Measurements from ENCODE around the gene LAMA2. TPM values are rescaled to one million over a fixed set of nuclear protein-coding genes. Genes with fewer than 3 reads are reported as not detected.

Gene LAMA2
- total RNA-seq, 1 donor from 2014 or later: 54.0 TPM

- H3K36me3 Mint-ChIP-seq: no peaks in the 10 kb centered on the region
- H3K27ac Mint-ChIP-seq: no peak overlapping the region
- H3K4me3 Mint-ChIP-seq: no peak overlapping the region
- no peak for TF ChIP-seq CTCF (conservative IDR thresholded peaks at IDR 0.05)
- DNase-seq (ENCODE audit: extremely low spot score, unreplicated experiment): no peak
- no peaks in the 10 kb centered on the region for H3K9me3 Mint-ChIP-seq
- H3K27me3 Mint-ChIP-seq: no peaks in the 10 kb centered on the region
- no peaks in the 10 kb centered on the region for H3K4me1 Mint-ChIP-seq (ENCODE audit: unreplicated experiment)
Measured at GRCh38 chr6:129411092-129411491, 528.2 kb downstream of the LAMA2 start.

GRCh38 chr6:129416337-129416990, 533.5 kb downstream of the LAMA2 start:
- Mint-ChIP-seq H3K9me3 (no peaks in the 10 kb centered on the region), H3K4me1 (ENCODE audit: unreplicated experiment) (no peaks in the 10 kb centered on the region), H3K36me3 (no peaks in the 10 kb centered on the region), H3K4me3 (no peak overlapping the region), H3K27ac (no peak overlapping the region), H3K27me3 (no peaks in the 10 kb centered on the region)
- TF ChIP-seq CTCF (conservative IDR thresholded peaks at IDR 0.05): no peak
- no peak for DNase-seq (ENCODE audit: extremely low spot score, unreplicated experiment)

GRCh38 chr6:129417416-129418086, 534.6 kb downstream of the LAMA2 start:
- Mint-ChIP-seq H3K27ac (no peak overlapping the region), H3K4me3 (no peak overlapping the region), H3K27me3 (no peaks in the 10 kb centered on the region), H3K4me1 (ENCODE audit: unreplicated experiment) (no peaks in the 10 kb centered on the region), H3K36me3 (no peaks in the 10 kb centered on the region), H3K9me3 (no peaks in the 10 kb centered on the region)
- TF ChIP-seq CTCF (conservative IDR thresholded peaks at IDR 0.05): no peak
- DNase-seq (ENCODE audit: extremely low spot score, unreplicated experiment): no peak

- H3K27ac Mint-ChIP-seq: no peak overlapping the region
- no peaks in the 10 kb centered on the region for H3K4me1 Mint-ChIP-seq (ENCODE audit: unreplicated experiment)
- no peak overlapping the region for H3K4me3 Mint-ChIP-seq
- H3K9me3 Mint-ChIP-seq: no peaks in the 10 kb centered on the region
- TF ChIP-seq CTCF (conservative IDR thresholded peaks at IDR 0.05): no peak
- H3K27me3 Mint-ChIP-seq: no peaks in the 10 kb centered on the region
- H3K36me3 Mint-ChIP-seq: no peaks in the 10 kb centered on the region
- no peak for DNase-seq (ENCODE audit: extremely low spot score, unreplicated experiment)
Measured at GRCh38 chr6:129419324-129419723, 536.4 kb downstream of the LAMA2 start.

- no peaks in the 10 kb centered on the region for H3K4me1 Mint-ChIP-seq (ENCODE audit: unreplicated experiment)
- H3K9me3 Mint-ChIP-seq: no peaks in the 10 kb centered on the region
- H3K27me3 Mint-ChIP-seq: no peaks in the 10 kb centered on the region
- TF ChIP-seq CTCF (conservative IDR thresholded peaks at IDR 0.05): no peak
- H3K4me3 Mint-ChIP-seq: no peak overlapping the region
- H3K27ac Mint-ChIP-seq: no peak overlapping the region
- no peaks in the 10 kb centered on the region for H3K36me3 Mint-ChIP-seq
- no peak for DNase-seq (ENCODE audit: extremely low spot score, unreplicated experiment)
Measured at GRCh38 chr6:129426343-129426742, 543.4 kb downstream of the LAMA2 start.

Measured in type B pancreatic cell (in vitro differentiated cells).